Activated CD4-positive, alpha-beta T cell treated with anti-CD3 and anti-CD28 coated beads for 36 hours (primary cell): Measurements from ENCODE around the gene FILIP1. TPM values are rescaled to one million over a fixed set of nuclear protein-coding genes. Genes with fewer than 3 reads are reported as not detected.

ENCODE experiments used
- ATAC-seq: fragments of 200-7000 bp; cut with Tn5 transposase; one replicate; pipeline ENCODE4 v1.10.0; 2021; ENCODE audit warnings: mild to moderate bottlenecking, moderate library complexity
- CTCF ChIA-PET: fragments of 350-600 bp; sonication (Branson Sonifier 250); formaldehyde crosslinking; loops from one replicate; lab custom pipeline; 2021; ENCODE audit warnings: antibody characterized with exemption; lab: Charles Lee
- POLR2A ChIA-PET: fragments of 350-600 bp; sonication (Branson Sonifier 250); formaldehyde crosslinking; loops from one replicate; lab custom pipeline; 2021; ENCODE audit warnings: antibody characterized with exemption, inconsistent platforms; lab: Charles Lee
- DNase-seq: peaks from one replicate; pipeline ENCODE4 v3.0.0-alpha.2; 2020
- H3K27ac Mint-ChIP-seq: one replicate; pipeline ENCODE4 v1.8.0; 2021; ENCODE audit warnings: mixed read lengths
- H3K27me3 Mint-ChIP-seq: one replicate; pipeline ENCODE4 v1.8.0; 2021; ENCODE audit warnings: mixed read lengths
- H3K36me3 Mint-ChIP-seq: one replicate; pipeline ENCODE4 v1.8.0; 2021; ENCODE audit warnings: low read depth, mixed read lengths
- H3K4me1 Mint-ChIP-seq: one replicate; pipeline ENCODE4 v1.8.0; 2021; ENCODE audit warnings: mixed read lengths
- H3K4me3 Mint-ChIP-seq: one replicate; pipeline ENCODE4 v1.8.0; 2021; ENCODE audit warnings: mild to moderate bottlenecking, moderate library complexity, mixed read lengths
- H3K9me3 Mint-ChIP-seq: one replicate; pipeline ENCODE4 v1.8.0; 2021; ENCODE audit warnings: low read depth, mixed read lengths
- intact Hi-C, 2 experiments: fragments of 100-400 bp; cut with DNase I in 1 of 2; cut with micrococcal nuclease in 1 of 2; formaldehyde crosslinking; loops; one replicate each; pipeline versions ENCODE4 v1.14.2 to v1.15.1; 2022 to 2024; cut with DNase I, micrococcal nuclease
- total RNA-seq, 2 experiments: library from RNA; stranded (reverse); gene quantifications; one replicate each; pipeline ENCODE4 v1.2.3, GENCODE V29; 2021

FILIP1 gene
- total RNA-seq, 2 experiments from 2014 or later = not detected

GRCh38 chr6:75516757-75517156, 23.2 kb upstream of the FILIP1 start:
- no peaks in the 10 kb centered on the region for H3K9me3 Mint-ChIP-seq
- H3K36me3 Mint-ChIP-seq = no peaks in the 10 kb centered on the region
- no peaks in the 10 kb centered on the region for H3K4me1 Mint-ChIP-seq
- CTCF ChIA-PET = interaction anchor here (1.3 kb wide), 1 partner anchor 308 kb away, joined by 4 read pairs; no protein-coding TSS in a partner anchor
- ATAC-seq (no peak), DNase-seq (no peak)
- H3K4me3 Mint-ChIP-seq = no peak overlapping the region
- intact Hi-C loops = no loop called here
- H3K27ac Mint-ChIP-seq = no peak overlapping the region
- POLR2A ChIA-PET = no interaction called here
- H3K27me3 Mint-ChIP-seq = no peaks in the 10 kb centered on the region

- ChIA-PET CTCF (no interaction called here), POLR2A (no interaction called here)
- Mint-ChIP-seq H3K27me3 (no peaks in the 10 kb centered on the region), H3K4me3 (no peak overlapping the region), H3K4me1 (no peaks in the 10 kb centered on the region), H3K27ac (no peak overlapping the region), H3K9me3 (no peaks in the 10 kb centered on the region), H3K36me3 (no peaks in the 10 kb centered on the region)
- intact Hi-C loops = no loop called here
- ATAC-seq (no peak), DNase-seq (no peak)
Observed at GRCh38 chr6:75512591-75512990, 19.0 kb upstream of the FILIP1 start.

GRCh38 chr6:75505424-75505823, 11.8 kb upstream of the FILIP1 start:
- Mint-ChIP-seq H3K4me3 (no peak overlapping the region), H3K36me3 (no peaks in the 10 kb centered on the region), H3K9me3 (no peaks in the 10 kb centered on the region), H3K4me1 (no peaks in the 10 kb centered on the region), H3K27me3 (no peaks in the 10 kb centered on the region), H3K27ac (no peak overlapping the region)
- DNase-seq (no peak), ATAC-seq (no peak)
- ChIA-PET POLR2A (no interaction called here), CTCF (interaction anchor here (0.9 kb wide), 2 partner anchors 9 to 238 kb away, joined by 3 read pairs; no protein-coding TSS in a partner anchor)
- intact Hi-C loops = no loop called here

- DNase-seq = no peak
- ATAC-seq = no peak
- no peaks in the 10 kb centered on the region for H3K4me1 Mint-ChIP-seq
- H3K27ac Mint-ChIP-seq = no peak overlapping the region
- H3K36me3 Mint-ChIP-seq = no peaks in the 10 kb centered on the region
- ChIA-PET POLR2A (no interaction called here), CTCF (interaction anchor here (0.9 kb wide), 2 partner anchors 9 to 238 kb away, joined by 3 read pairs; no protein-coding TSS in a partner anchor)
- intact Hi-C loops = no loop called here
- H3K4me3 Mint-ChIP-seq = no peak overlapping the region
- H3K27me3 Mint-ChIP-seq = peaks cover 2% of the 10 kb centered on the region
- H3K9me3 Mint-ChIP-seq = no peaks in the 10 kb centered on the region
Observed at GRCh38 chr6:75504465-75505222, 11.0 kb upstream of the FILIP1 start.

GRCh38 chr6:75503291-75503690, 9.7 kb upstream of the FILIP1 start:
- CTCF ChIA-PET = interaction anchor here (1.0 to 2.3 kb wide), 2 partner anchors 11 to 19 kb away, joined by 5 read pairs; no protein-coding TSS in a partner anchor

GRCh38 chr6:75502884-75503283, 9.3 kb upstream of the FILIP1 start:
- ChIA-PET CTCF (interaction anchor here (1.0 to 2.3 kb wide), 2 partner anchors 11 to 19 kb away, joined by 5 read pairs; no protein-coding TSS in a partner anchor), POLR2A (no interaction called here)
- ATAC-seq (no peak), DNase-seq (no peak)
- intact Hi-C loops = no loop called here
- H3K9me3 Mint-ChIP-seq = no peaks in the 10 kb centered on the region
- peaks cover 2% of the 10 kb centered on the region for H3K27me3 Mint-ChIP-seq
- no peaks in the 10 kb centered on the region for H3K36me3 Mint-ChIP-seq
- H3K4me3 Mint-ChIP-seq = no peak overlapping the region
- no peak overlapping the region for H3K27ac Mint-ChIP-seq
- H3K4me1 Mint-ChIP-seq = no peaks in the 10 kb centered on the region

More at GRCh38 chr6:75503291-75503690, 9.7 kb upstream of the FILIP1 start:
- POLR2A ChIA-PET = no interaction called here
- intact Hi-C loops = no loop called here
- Mint-ChIP-seq H3K4me3 (no peak overlapping the region), H3K36me3 (no peaks in the 10 kb centered on the region), H3K27me3 (peaks cover 2% of the 10 kb centered on the region), H3K4me1 (no peaks in the 10 kb centered on the region), H3K27ac (no peak overlapping the region), H3K9me3 (no peaks in the 10 kb centered on the region)
- DNase-seq (no peak), ATAC-seq (no peak)

GRCh38 chr6:75501756-75502155, 8.2 kb upstream of the FILIP1 start:
- ChIA-PET CTCF (interaction anchor here (1.3 to 2.3 kb wide), 2 partner anchors 12 to 23 kb away, joined by 3 to 5 read pairs; no protein-coding TSS in a partner anchor), POLR2A (no interaction called here)

GRCh38 chr6:75499640-75500039, 6.0 kb upstream of the FILIP1 start:
- no peaks in the 10 kb centered on the region for H3K9me3 Mint-ChIP-seq
- no peak for ATAC-seq
- peaks cover 8% of the 10 kb centered on the region for H3K27me3 Mint-ChIP-seq

More at GRCh38 chr6:75501756-75502155, 8.2 kb upstream of the FILIP1 start:
- Mint-ChIP-seq H3K9me3 (no peaks in the 10 kb centered on the region), H3K27ac (no peak overlapping the region), H3K4me1 (no peaks in the 10 kb centered on the region), H3K4me3 (no peak overlapping the region), H3K36me3 (no peaks in the 10 kb centered on the region), H3K27me3 (peaks cover 2% of the 10 kb centered on the region)
- ATAC-seq = no peak
- intact Hi-C loops = no loop called here
- no peak for DNase-seq

GRCh38 chr6:75498862-75499261, 5.3 kb upstream of the FILIP1 start:
- H3K4me3 Mint-ChIP-seq = no peak overlapping the region
- H3K36me3 Mint-ChIP-seq = no peaks in the 10 kb centered on the region
- ATAC-seq = no peak
- intact Hi-C loops = no loop called here
- H3K9me3 Mint-ChIP-seq = no peaks in the 10 kb centered on the region
- ChIA-PET POLR2A (no interaction called here), CTCF (no interaction called here)
- no peak for DNase-seq
- H3K4me1 Mint-ChIP-seq = peaks cover 4% of the 10 kb centered on the region
- H3K27ac Mint-ChIP-seq = no peak overlapping the region
- peaks cover 14% of the 10 kb centered on the region for H3K27me3 Mint-ChIP-seq

More at GRCh38 chr6:75499640-75500039, 6.0 kb upstream of the FILIP1 start:
- POLR2A ChIA-PET = no interaction called here
- Mint-ChIP-seq H3K27ac (no peak overlapping the region), H3K4me1 (peaks cover 4% of the 10 kb centered on the region), H3K36me3 (no peaks in the 10 kb centered on the region), H3K4me3 (no peak overlapping the region)
- CTCF ChIA-PET = no interaction called here
- intact Hi-C loops = no loop called here
- DNase-seq = no peak

GRCh38 chr6:75497994-75498393, 4.4 kb upstream of the FILIP1 start:
- ChIA-PET POLR2A (no interaction called here), CTCF (no interaction called here)
- Mint-ChIP-seq H3K4me1 (peaks cover 4% of the 10 kb centered on the region), H3K4me3 (no peak overlapping the region), H3K27me3 (peaks cover 22% of the 10 kb centered on the region), H3K36me3 (no peaks in the 10 kb centered on the region), H3K9me3 (no peaks in the 10 kb centered on the region), H3K27ac (no peak overlapping the region)
- ATAC-seq (no peak), DNase-seq (no peak)
- intact Hi-C loops = no loop called here

- DNase-seq (no peak), ATAC-seq (no peak)
- POLR2A ChIA-PET = interaction anchor here (0.6 kb wide), 1 partner anchor 297 kb away, joined by 4 read pairs; no protein-coding TSS in a partner anchor
- peaks cover 37% of the 10 kb centered on the region for H3K27me3 Mint-ChIP-seq
- H3K4me3 Mint-ChIP-seq = no peak overlapping the region
- H3K36me3 Mint-ChIP-seq = no peaks in the 10 kb centered on the region
- H3K9me3 Mint-ChIP-seq = no peaks in the 10 kb centered on the region
- no peak overlapping the region for H3K27ac Mint-ChIP-seq
- CTCF ChIA-PET = interaction anchor here (0.7 kb wide), 1 partner anchor 198 kb away, joined by 3 read pairs; no protein-coding TSS in a partner anchor
- peaks cover 4% of the 10 kb centered on the region for H3K4me1 Mint-ChIP-seq
- intact Hi-C loops = no loop called here
Observed at GRCh38 chr6:75495011-75495410, 1.4 kb upstream of the FILIP1 start.

- ATAC-seq (no peak), DNase-seq (no peak)
- peaks cover 4% of the 10 kb centered on the region for H3K4me1 Mint-ChIP-seq
- intact Hi-C loops = no loop called here
- no peak overlapping the region for H3K4me3 Mint-ChIP-seq
- peaks cover 37% of the 10 kb centered on the region for H3K27me3 Mint-ChIP-seq
- ChIA-PET CTCF (interaction anchor here (0.9 kb wide), 1 partner anchor 10 kb away, joined by 3 read pairs; no protein-coding TSS in a partner anchor), POLR2A (no interaction called here)
- H3K9me3 Mint-ChIP-seq = no peaks in the 10 kb centered on the region
- no peak overlapping the region for H3K27ac Mint-ChIP-seq
- H3K36me3 Mint-ChIP-seq = no peaks in the 10 kb centered on the region
Observed at GRCh38 chr6:75494290-75494689, 690 bp upstream of the FILIP1 start.
